Astrocyte of the hippocampus (primary cell): Measurements from ENCODE around the gene HMX1.

ENCODE experiments used
- DNase-seq: peaks from one replicate; pipeline ENCODE4 v3.0.0; 2011; ENCODE audit warnings: low read depth, low spot score

HMX1 gene

DNA sequence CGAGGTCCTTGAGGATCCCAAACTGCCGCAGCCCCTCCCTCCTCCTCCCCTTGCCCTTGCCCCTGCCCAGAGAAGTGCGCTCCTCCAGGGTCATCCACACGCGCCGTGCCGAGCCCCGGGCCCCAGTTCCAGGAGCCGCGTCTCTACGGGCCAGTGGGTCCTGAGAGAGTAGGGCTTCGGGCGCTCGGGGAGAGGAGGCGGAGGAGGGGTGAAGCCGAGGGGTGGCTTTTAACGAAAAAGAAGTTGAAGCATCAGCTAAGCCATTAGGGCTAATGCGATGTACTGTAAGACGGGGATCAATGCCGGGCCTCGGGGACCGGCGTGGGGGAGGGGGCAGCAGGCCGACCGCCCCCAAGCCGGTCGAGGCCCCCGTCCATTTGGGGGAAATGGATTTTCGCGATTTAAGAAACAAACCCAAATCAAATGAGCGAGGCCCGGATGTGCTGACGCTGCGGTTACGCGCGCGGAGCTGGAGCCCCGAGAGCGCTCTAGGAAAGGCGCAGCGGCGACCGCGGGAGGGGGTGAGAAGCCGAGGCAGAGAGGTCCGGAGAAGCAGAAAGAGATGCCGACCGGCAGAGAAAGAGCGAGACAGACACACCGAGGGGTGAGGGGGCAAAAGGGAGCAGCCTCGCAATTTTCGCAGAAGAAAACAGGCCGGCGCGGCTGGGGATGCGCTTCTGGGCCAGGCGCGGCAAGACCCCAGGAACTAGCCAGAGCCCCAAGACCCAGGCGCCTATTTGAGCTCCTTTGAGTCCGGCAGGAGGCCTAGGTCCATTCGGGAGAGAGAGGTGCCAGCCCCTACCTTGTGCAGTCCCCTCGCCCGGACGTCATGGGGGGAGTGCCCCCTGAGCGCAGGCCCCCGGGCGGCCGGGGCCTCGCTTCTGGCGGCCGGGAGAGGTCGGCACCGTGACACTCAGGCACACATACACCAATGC lies 13.6 kb downstream of the HMX1 start:
- no peak for DNase-seq

GRCh38 chr4:8856835-8857621 lies 14.6 kb downstream of the HMX1 start:
- DNase-seq: no peak

GRCh38 chr4:8855818-8856245 lies 15.8 kb downstream of the HMX1 start:
- no peak for DNase-seq

- no peak for DNase-seq
Measured at GRCh38 chr4:8854931-8855330, 16.7 kb downstream of the HMX1 start.

- no peak for DNase-seq
Measured at GRCh38 chr4:8854016-8854415, 17.6 kb downstream of the HMX1 start.

DNA sequence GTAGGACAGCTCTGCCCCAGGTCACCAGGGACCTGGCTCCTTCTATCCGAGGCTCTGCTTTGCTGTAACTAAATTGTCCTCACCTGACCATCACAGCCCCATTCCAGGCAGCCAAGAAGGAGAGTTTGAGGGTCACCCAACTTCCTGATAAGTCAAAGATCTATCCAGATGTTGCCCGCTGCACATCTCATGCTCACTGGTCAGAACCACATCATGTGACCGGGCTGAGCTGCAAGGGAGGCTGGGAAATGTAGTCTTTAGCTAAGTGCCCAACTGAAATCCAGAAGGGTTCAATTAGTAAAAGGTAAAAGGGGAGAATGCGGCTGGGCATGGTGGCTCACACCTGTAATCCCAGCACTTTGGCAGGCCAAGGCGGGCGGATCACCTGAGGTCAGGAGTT lies 18.4 kb downstream of the HMX1 start:
- no peak for DNase-seq

DNA sequence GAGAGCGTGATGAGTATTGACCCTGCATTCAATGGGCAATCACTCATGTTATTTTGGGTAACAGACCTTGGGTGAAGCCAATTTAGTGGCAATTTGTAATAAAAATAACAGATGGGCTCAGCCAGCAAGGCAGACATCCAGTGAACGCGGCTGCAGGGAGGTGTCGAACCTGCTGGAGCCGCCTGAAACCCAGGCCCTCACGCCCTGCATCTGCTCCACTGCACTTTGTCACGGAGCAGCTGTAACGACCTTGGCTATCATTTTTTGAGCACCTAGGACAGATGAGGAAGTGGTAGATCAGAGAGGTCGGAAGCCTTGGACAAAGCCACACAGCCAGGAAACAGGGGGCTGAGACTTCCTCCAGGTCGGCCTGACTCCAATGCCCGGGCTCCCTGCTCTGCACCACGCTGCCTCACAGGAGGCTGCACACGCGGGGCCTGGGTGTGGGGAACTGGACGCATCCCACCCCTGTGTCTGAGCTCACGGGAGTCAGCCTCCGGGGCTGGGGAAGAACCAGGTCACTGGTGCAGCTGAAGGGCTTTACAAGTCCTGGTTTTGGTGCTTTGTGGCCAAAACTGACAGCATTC lies 19.4 kb downstream of the HMX1 start:
- DNase-seq: no peak

- no peak for DNase-seq
Measured at GRCh38 chr4:8851321-8852117, 20.1 kb downstream of the HMX1 start.

- no peak for DNase-seq
Measured at GRCh38 chr4:8850830-8851188, 20.8 kb downstream of the HMX1 start.

GRCh38 chr4:8850074-8850829 lies 21.4 kb downstream of the HMX1 start:
- DNase-seq: no peak

DNA sequence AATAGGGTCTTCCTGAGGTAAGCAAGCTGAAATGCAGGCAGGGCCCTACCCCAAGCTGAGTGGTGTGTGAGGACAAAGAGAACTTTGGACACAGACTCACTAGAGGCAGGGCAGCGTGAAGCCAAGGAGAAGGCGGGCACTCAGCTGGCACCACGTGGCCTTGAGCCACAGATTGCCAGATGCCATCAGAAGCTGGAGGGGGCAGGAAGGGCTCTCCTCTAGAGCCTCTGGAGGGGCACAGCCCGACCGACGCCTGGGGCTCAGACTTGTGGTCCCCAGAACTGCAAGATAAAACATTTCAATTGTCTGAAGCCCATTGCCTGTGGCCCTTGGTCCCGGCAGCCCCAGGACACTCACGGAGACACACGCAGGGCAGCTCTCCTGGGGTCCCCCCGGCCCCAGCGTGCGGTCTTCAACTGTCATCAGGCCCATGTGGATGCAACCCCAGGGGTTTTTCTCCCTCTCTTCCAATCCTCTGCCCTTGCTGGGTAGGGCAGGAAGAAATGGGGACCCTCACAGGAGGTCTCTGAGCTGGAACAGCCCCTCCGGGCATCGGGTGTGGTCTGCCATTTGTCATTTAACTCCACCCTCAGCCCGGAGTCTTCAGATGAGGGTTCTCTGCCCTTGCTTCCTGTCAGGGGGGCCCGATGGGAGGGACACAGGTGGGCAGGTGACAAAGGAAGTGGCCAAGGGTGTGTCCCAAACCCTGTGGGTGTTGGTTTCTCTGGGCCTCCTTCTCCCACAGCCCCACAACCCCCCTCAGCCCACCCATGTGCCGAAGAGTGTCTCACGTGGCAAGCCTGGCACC lies 22.2 kb downstream of the HMX1 start:
- DNase-seq: no peak

GRCh38 chr4:8848507-8849265 lies 23.0 kb downstream of the HMX1 start:
- no peak for DNase-seq

GRCh38 chr4:8847764-8848163 lies 23.9 kb downstream of the HMX1 start:
- DNase-seq: no peak

DNA sequence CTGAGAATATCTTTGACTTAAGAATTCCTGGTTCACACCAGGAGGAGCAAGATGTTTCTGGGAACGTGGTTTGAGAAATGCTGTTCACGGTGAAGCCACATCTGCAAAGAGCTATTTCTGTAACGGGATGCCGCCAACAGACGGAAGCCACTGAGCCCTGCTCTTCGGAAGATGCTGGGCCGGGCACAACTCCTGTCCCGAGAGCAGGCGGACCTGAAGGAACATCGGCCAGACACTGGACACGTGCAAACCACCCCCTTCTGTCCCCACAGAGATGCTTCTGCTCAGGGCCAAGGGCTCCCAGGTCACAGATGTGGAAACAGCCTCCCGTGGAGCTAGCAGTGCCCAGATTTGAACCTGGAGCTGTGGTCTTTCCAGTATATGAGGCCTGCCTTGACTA lies 24.3 kb downstream of the HMX1 start:
- no peak for DNase-seq

DNA sequence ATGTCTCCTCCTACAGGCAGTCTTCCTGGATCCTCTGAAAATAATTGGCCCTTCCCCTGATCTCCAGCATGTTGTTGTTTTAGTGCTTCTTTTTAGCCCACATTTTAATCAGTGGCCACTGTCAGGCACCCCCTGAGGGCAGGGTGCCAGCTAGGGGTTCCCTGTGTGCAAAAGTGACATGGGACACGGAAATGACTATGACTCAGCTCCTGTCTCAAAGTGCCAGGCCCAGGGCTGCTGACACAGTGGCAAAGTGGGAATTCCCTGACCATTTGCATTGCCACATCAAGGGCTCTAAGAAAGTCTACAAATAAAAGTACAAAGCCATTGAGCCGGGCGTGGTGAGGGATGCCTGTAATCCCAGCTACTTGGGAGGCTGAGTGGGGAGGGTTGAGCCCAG lies 24.8 kb downstream of the HMX1 start:
- no peak for DNase-seq

GRCh38 chr4:8846046-8846720 lies 25.5 kb downstream of the HMX1 start:
- no peak for DNase-seq

GRCh38 chr4:8844976-8845690 lies 26.5 kb downstream of the HMX1 start:
- DNase-seq: no peak

DNA sequence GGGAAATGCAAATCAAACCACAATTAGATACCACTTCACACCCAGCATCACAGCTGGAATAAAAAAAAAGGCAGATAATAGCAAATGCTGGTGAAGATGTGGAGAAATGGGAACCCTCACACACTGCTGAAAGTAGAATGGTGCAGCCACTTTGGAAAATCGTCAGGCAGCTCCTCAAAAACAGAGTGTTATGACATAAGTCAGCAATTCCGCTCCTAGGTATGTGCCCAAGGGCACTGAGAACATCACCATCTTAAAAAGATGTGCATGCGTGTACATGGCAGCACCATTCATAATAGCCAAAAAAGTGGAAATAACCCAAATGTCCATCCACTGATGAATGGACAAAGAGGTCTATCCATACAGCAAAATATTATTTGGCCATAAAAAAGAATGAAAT lies 28.0 kb downstream of the HMX1 start:
- no peak for DNase-seq
